ENCODE results near the gene MTFR1L. TPM values are rescaled to one million over a fixed set of nuclear protein-coding genes. Genes with fewer than 3 reads are reported as not detected.

Gene MTFR1L
- total and polyA plus RNA-seq, 3 donors from 2014 or later: 148 to 253 (median 166) TPM

GRCh38 chr1:25845664-25846063, 25.9 kb downstream of the MTFR1L start:
- H3K27me3 ChIP-seq: no peaks in the 10 kb centered on the region
- DNase-seq: no peak
- 81 to 89% methylated on average over 5 of the region's 5 CpGs for WGBS, 2 donors
- no peak overlapping the region for H3K27ac ChIP-seq
- no peaks in the 10 kb centered on the region for H3K4me1 ChIP-seq
- H3K4me3 ChIP-seq: no peak overlapping the region
- TF ChIP-seq, protein P1, sequence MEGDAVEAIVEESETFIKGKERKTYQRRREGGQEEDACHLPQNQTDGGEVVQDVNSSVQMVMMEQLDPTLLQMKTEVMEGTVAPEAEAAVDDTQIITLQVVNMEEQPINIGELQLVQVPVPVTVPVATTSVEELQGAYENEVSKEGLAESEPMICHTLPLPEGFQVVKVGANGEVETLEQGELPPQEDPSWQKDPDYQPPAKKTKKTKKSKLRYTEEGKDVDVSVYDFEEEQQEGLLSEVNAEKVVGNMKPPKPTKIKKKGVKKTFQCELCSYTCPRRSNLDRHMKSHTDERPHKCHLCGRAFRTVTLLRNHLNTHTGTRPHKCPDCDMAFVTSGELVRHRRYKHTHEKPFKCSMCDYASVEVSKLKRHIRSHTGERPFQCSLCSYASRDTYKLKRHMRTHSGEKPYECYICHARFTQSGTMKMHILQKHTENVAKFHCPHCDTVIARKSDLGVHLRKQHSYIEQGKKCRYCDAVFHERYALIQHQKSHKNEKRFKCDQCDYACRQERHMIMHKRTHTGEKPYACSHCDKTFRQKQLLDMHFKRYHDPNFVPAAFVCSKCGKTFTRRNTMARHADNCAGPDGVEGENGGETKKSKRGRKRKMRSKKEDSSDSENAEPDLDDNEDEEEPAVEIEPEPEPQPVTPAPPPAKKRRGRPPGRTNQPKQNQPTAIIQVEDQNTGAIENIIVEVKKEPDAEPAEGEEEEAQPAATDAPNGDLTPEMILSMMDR (IDR thresholded peaks at IDR 0.05): no peak
- no peaks in the 10 kb centered on the region for H3K9me3 ChIP-seq
- no peaks in the 10 kb centered on the region for H3K36me3 ChIP-seq (ENCODE audit: low read depth, missing control alignments)
- intact Hi-C loops (cut with DNase I; ENCODE audit: low total_unique reads): no loop called here

DNA sequence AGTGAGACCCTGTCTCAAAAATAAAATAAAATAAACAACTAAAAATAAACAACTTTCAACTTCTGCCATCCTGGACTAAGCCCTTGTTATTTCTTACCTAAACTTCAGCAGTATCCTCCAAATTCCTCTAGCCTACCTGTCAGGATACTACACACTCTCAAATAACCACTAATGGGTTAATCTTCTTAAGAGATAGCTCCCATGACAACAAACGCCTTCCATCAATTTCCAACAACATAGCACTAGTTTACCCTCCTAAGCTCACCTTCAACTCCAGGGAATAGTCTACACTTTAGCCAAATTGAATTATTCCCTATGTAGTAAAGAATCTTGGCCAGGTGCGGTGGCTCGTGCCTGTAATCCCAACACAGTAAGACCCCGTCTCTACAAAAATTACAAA, 28.2 kb downstream of the MTFR1L start:
- no peak for DNase-seq
- Histone ChIP-seq H3K9me3 (no peaks in the 10 kb centered on the region), H3K4me3 (no peak overlapping the region), H3K36me3 (ENCODE audit: low read depth, missing control alignments) (no peaks in the 10 kb centered on the region), H3K4me1 (no peaks in the 10 kb centered on the region), H3K27ac (no peak overlapping the region), H3K27me3 (no peaks in the 10 kb centered on the region)
- TF ChIP-seq, protein P1 (IDR thresholded peaks at IDR 0.05): no peak
- no peak for TF ChIP-seq POLR2A (IDR thresholded peaks at IDR 0.05)
- intact Hi-C loops (cut with DNase I; ENCODE audit: low total_unique reads): no loop called here
- WGBS, 2 donors: 79 to 89% methylated on average over 4 of the region's 4 CpGs

GRCh38 chr1:25848531-25848930, 28.8 kb downstream of the MTFR1L start:
- Histone ChIP-seq H3K4me1 (no peaks in the 10 kb centered on the region), H3K36me3 (ENCODE audit: low read depth, missing control alignments) (no peaks in the 10 kb centered on the region), H3K4me3 (no peak overlapping the region), H3K27ac (no peak overlapping the region), H3K27me3 (no peaks in the 10 kb centered on the region), H3K9me3 (no peaks in the 10 kb centered on the region)
- DNase-seq: no peak
- no peak for TF ChIP-seq POLR2A (IDR thresholded peaks at IDR 0.05)
- TF ChIP-seq, protein P1 (IDR thresholded peaks at IDR 0.05): no peak
- intact Hi-C loops (cut with DNase I; ENCODE audit: low total_unique reads): no loop called here
- 72 to 100% methylated on average over 1 of the region's 1 CpG for WGBS, 2 donors

DNA sequence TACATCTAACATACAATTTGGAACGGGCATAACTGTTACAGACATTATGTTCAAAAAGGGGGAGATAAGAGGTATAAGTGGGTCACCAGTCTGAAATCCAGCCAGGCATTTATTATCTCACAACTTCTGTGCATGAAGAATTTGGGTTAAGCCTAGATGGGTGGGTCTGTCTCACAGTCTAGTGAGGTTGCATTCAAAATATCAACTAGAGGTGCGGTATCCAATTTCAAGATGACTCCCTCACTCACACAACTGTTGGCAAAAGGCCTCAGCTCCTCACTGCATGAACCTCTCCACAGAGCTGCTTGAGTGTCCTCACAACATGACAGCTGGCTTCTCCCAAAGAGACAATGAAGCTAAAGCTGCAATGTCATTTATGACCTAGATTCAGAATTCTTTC, 34.8 kb downstream of the MTFR1L start:
- Histone ChIP-seq H3K27ac (no peak overlapping the region), H3K9me3 (no peaks in the 10 kb centered on the region), H3K4me3 (no peak overlapping the region), H3K4me1 (peaks cover 3% of the 10 kb centered on the region), H3K36me3 (ENCODE audit: low read depth, missing control alignments) (no peaks in the 10 kb centered on the region), H3K27me3 (no peaks in the 10 kb centered on the region)
- DNase-seq: no peak
- WGBS, 2 donors: 80 to 82% methylated on average over 2 of the region's 2 CpGs
- TF ChIP-seq, protein P1 (IDR thresholded peaks at IDR 0.05): no peak
- no peak for TF ChIP-seq POLR2A (IDR thresholded peaks at IDR 0.05)
- intact Hi-C loops (cut with DNase I; ENCODE audit: low total_unique reads): no loop called here

DNA sequence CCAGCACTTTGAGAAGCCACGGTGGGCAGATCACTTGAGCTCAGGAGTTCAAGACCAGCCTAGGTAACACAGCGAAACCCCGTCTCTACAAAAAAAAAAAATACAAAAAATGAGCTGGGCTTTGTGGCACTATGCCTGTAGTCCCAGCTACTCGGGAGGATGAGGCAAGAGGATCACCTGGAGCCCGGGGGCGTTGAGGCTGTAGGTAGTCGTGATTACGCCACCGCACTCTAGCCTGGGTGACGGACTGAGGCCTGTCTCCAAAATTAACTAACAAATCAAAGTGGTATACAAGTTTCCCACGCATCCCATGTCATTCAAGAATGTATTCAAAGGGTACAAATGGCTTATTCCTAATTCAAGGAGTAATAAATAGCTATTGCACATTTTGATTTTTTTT, 37.1 kb downstream of the MTFR1L start:
- Histone ChIP-seq H3K27ac (no peak overlapping the region), H3K4me1 (peaks cover 3% of the 10 kb centered on the region), H3K36me3 (ENCODE audit: low read depth, missing control alignments) (no peaks in the 10 kb centered on the region), H3K9me3 (no peaks in the 10 kb centered on the region), H3K4me3 (no peak overlapping the region), H3K27me3 (no peaks in the 10 kb centered on the region)
- WGBS, 2 donors: 84% methylated on average over 11 of the region's 11 CpGs
- TF ChIP-seq POLR2A (IDR thresholded peaks at IDR 0.05): no peak
- TF ChIP-seq, protein P1 (IDR thresholded peaks at IDR 0.05): no peak
- DNase-seq: peak; percentile 4
- intact Hi-C loops (cut with DNase I; ENCODE audit: low total_unique reads): no loop called here
